NCI-H510A treated with DMSO at 0.1 percent for 48 hours (cell line): ENCODE results near the gene SKOR1.

Experiments
- DNase-seq: peaks from one replicate; lab custom pipeline; 2025; lab: John Stamatoyannopoulos, UW

The SKOR1 gene

GRCh38 chr15:67852418-67852817, 27.1 kb downstream of the SKOR1 start:
- DNase-seq = no peak

- DNase-seq = peak; percentile 35
Measured at GRCh38 chr15:67853454-67853853, 28.1 kb downstream of the SKOR1 start.

- DNase-seq = no peak
Measured at GRCh38 chr15:67854358-67854757, 29.0 kb downstream of the SKOR1 start.

GRCh38 chr15:67855842-67856241, 30.5 kb downstream of the SKOR1 start:
- no peak for DNase-seq

- DNase-seq = no peak
Measured at GRCh38 chr15:67857220-67857619, 31.9 kb downstream of the SKOR1 start.

- DNase-seq = no peak
Measured at GRCh38 chr15:67859331-67859946, 34.1 kb downstream of the SKOR1 start.

- no peak for DNase-seq
Measured at GRCh38 chr15:67861983-67862382, 36.7 kb downstream of the SKOR1 start.

- DNase-seq = no peak
Measured at GRCh38 chr15:67862750-67863441, 37.6 kb downstream of the SKOR1 start.

GRCh38 chr15:67863442-67863987, 38.2 kb downstream of the SKOR1 start:
- DNase-seq = peak; percentile 62

GRCh38 chr15:67865331-67865730, 40.0 kb downstream of the SKOR1 start:
- no peak for DNase-seq

- DNase-seq = no peak
Measured at GRCh38 chr15:67865766-67866165, 40.5 kb downstream of the SKOR1 start.

GRCh38 chr15:67869701-67870100, 44.4 kb downstream of the SKOR1 start:
- no peak for DNase-seq

GRCh38 chr15:67870868-67871408, 45.6 kb downstream of the SKOR1 start:
- no peak for DNase-seq

- no peak for DNase-seq
Measured at GRCh38 chr15:67873777-67874176, 48.5 kb downstream of the SKOR1 start.

- no peak for DNase-seq
Measured at GRCh38 chr15:67878712-67879206, 53.5 kb downstream of the SKOR1 start.

GRCh38 chr15:67879440-67880129, 54.3 kb downstream of the SKOR1 start:
- no peak for DNase-seq

GRCh38 chr15:67880651-67881182, 55.4 kb downstream of the SKOR1 start:
- no peak for DNase-seq

- no peak for DNase-seq
Measured at GRCh38 chr15:67882487-67883233, 57.4 kb downstream of the SKOR1 start.

- no peak for DNase-seq
Measured at GRCh38 chr15:67883234-67883773, 58.0 kb downstream of the SKOR1 start.

GRCh38 chr15:67884009-67884408, 58.7 kb downstream of the SKOR1 start:
- no peak for DNase-seq
